ENCODE measurements around the gene CD79B.

DNA sequence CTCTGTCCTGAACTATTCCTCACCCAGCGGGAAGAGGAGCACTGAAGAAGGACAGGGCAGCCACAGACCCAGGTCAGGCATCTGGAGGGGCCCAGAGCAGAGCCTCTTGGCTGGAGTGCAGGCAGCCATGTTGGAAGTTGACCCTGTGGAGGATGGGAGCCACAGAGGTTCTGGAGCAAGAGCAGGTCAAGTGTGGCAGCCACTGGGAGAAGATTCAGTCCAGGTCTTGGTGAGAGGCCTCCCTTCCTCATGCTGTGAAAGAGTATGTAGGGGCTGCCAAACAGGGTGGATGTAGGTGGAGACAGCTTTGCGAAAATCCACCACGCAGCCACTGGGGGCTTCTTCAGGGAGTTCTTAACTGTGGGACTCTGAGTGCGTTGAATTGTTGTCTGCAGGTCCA, 590 bp upstream of the CD79B start:
- TF ChIP-seq CTCF (conservative IDR thresholded peaks at IDR 0.05; ENCODE audit: low read length) (peak; percentile 58; the same call in 1 of the 2 replicates), EZH2phosphoT487 (IDR thresholded peaks at IDR 0.05; ENCODE audit: borderline replicate concordance, low read depth, low read length) (no peak)

Data from OCI-LY7 (cell line).